ENCODE data around the gene TREML1. TPM values are rescaled to one million over a fixed set of nuclear protein-coding genes. Genes with fewer than 3 reads are reported as not detected.

Gene TREML1
- total and polyA plus RNA-seq, 2 of the 4 experiments (the other 2 are of a cell fraction) = not detected

DNA sequence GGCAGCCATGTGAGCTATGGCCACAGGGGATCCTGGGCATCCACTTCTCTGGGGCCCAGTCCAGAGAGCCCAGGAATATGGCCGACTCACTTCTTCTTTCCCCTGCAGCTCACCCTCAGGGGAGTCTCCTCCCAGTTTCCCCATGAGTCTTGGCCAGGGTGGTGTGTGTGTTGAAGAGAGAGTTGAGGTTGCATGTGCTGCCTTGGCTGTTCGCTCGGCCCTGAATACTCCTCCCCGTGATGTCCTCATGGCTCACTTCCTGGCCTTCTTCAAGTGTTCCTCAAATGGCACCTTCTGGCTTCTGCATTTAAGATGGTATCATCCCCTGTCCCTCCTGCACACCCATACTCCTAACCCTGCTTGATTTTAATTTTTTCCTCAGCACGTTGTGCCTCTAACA is 3.2 kb upstream of the TREML1 start:
- Histone ChIP-seq H3K27me3 (ENCODE audit: control insufficient read depth, insufficient read depth, low read length) (peaks cover 2% of the 10 kb centered on the region), H3K23ac (ENCODE audit: low read depth, low read length) (no peak overlapping the region), H3K4me3 (ENCODE audit: insufficient read depth, low read depth, low read length) (no peak overlapping the region), H3K56ac (ENCODE audit: extremely low read depth, insufficient read depth, low read length) (no peak overlapping the region), H2AK9ac (replicated peaks; ENCODE audit: low read depth, low read length, poor library complexity) (no peak overlapping the region), H3K27ac (ENCODE audit: insufficient read depth, low read length) (no peak overlapping the region), H3K4me2 (ENCODE audit: low read depth, low read length) (no peak overlapping the region), H3K9ac (ENCODE audit: low read depth, low read length) (no peak overlapping the region), H3K4me1 (ENCODE audit: control insufficient read depth, insufficient read depth, low read length) (peaks cover 6% of the 10 kb centered on the region; the same call in 1 of the 2 replicates), H4K5ac (ENCODE audit: low read depth, low read length) (no peak overlapping the region), H3K36me3 (ENCODE audit: control insufficient read depth, insufficient read depth, low read length) (no peaks in the 10 kb centered on the region), H3K9me3 (ENCODE audit: control insufficient read depth, insufficient read depth, low read length) (no peaks in the 10 kb centered on the region), H4K8ac (ENCODE audit: low read depth in 2 of 2, low read length in 2 of 2) (no peak overlapping the region), H3K4ac (ENCODE audit: low read depth, low read length) (no peak overlapping the region), H2BK15ac (ENCODE audit: low read depth, low read length) (no peak overlapping the region), H4K20me1 (ENCODE audit: insufficient read depth, low read length) (no peaks in the 10 kb centered on the region), H2AK5ac (ENCODE audit: low read depth, low read length) (no peak overlapping the region), H3K79me1 (ENCODE audit: low read depth in 1 of 2, low read length in 2 of 2) (no peaks in the 10 kb centered on the region), H3K18ac (ENCODE audit: low read depth, low read length) (no peak overlapping the region), H4K91ac (ENCODE audit: insufficient read depth, low read depth, low read length) (no peak overlapping the region), H2BK20ac (ENCODE audit: low read depth, low read length) (no peak overlapping the region), H3K9me1 (ENCODE audit: insufficient read depth, low read length) (no peaks in the 10 kb centered on the region), H2AFZ (replicated peaks; ENCODE audit: low read length, poor library complexity) (no peak overlapping the region), H2BK5ac (ENCODE audit: low read depth, low read length, poor library complexity, severe bottlenecking) (no peak overlapping the region), H3K14ac (replicated peaks; ENCODE audit: low read depth, low read length) (no peak overlapping the region), H2BK120ac (ENCODE audit: low read depth, low read length) (no peak overlapping the region)
- dilution Hi-C loops (cut with HindIII; ENCODE audit: low sequenced_read_pairs, unreplicated experiment) = no loop called here
- in situ Hi-C loops (cut with MboI; ENCODE audit: low sequenced_read_pairs) = no loop called here
- WGBS, 2 experiments (ENCODE audit: extremely low coverage in 2 of 2, insufficient read length in 1 of 2) = 69% methylated on average over 2 of the region's 5 CpGs; no CpG with 5 or more reads in 1 of the 2 experiments
- no peak for DNase-seq
- intact Hi-C loops (cut with micrococcal nuclease) = no loop called here
- ChIA-PET POLR2A (ENCODE audit: unreplicated experiment) (no interaction called here), CTCF (no interaction called here)
- no TSS peak for BruUV-seq (replicated peaks)
- TF ChIP-seq, protein P1, sequence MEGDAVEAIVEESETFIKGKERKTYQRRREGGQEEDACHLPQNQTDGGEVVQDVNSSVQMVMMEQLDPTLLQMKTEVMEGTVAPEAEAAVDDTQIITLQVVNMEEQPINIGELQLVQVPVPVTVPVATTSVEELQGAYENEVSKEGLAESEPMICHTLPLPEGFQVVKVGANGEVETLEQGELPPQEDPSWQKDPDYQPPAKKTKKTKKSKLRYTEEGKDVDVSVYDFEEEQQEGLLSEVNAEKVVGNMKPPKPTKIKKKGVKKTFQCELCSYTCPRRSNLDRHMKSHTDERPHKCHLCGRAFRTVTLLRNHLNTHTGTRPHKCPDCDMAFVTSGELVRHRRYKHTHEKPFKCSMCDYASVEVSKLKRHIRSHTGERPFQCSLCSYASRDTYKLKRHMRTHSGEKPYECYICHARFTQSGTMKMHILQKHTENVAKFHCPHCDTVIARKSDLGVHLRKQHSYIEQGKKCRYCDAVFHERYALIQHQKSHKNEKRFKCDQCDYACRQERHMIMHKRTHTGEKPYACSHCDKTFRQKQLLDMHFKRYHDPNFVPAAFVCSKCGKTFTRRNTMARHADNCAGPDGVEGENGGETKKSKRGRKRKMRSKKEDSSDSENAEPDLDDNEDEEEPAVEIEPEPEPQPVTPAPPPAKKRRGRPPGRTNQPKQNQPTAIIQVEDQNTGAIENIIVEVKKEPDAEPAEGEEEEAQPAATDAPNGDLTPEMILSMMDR (conservative IDR thresholded peaks at IDR 0.05; ENCODE audit: low read depth, low read length) = no peak
- TF ChIP-seq CEBPB (IDR thresholded peaks at IDR 0.05; ENCODE audit: low read depth, low read length) (no peak), RFX5 (IDR thresholded peaks at IDR 0.05; ENCODE audit: low read depth, low read length) (no peak), RAD21 (IDR thresholded peaks at IDR 0.05; ENCODE audit: low read length) (no peak), NFE2L2 (IDR thresholded peaks at IDR 0.05; ENCODE audit: low read depth, low read length) (no peak), MAFK (IDR thresholded peaks at IDR 0.05; ENCODE audit: low read depth, low read length) (no peak), CHD1 (IDR thresholded peaks at IDR 0.05; ENCODE audit: low read depth, low read length) (no peak), RCOR1 (IDR thresholded peaks at IDR 0.05; ENCODE audit: insufficient replicate concordance, low read length) (no peak), POLR2A (IDR thresholded peaks at IDR 0.05; ENCODE audit: low read depth, low read length) (no peak)
- TF ChIP-seq, protein P2, sequence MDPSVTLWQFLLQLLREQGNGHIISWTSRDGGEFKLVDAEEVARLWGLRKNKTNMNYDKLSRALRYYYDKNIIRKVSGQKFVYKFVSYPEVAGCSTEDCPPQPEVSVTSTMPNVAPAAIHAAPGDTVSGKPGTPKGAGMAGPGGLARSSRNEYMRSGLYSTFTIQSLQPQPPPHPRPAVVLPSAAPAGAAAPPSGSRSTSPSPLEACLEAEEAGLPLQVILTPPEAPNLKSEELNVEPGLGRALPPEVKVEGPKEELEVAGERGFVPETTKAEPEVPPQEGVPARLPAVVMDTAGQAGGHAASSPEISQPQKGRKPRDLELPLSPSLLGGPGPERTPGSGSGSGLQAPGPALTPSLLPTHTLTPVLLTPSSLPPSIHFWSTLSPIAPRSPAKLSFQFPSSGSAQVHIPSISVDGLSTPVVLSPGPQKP (IDR thresholded peaks at IDR 0.05; ENCODE audit: borderline replicate concordance, low read depth, low read length) = no peak
- TF ChIP-seq, protein P3, sequence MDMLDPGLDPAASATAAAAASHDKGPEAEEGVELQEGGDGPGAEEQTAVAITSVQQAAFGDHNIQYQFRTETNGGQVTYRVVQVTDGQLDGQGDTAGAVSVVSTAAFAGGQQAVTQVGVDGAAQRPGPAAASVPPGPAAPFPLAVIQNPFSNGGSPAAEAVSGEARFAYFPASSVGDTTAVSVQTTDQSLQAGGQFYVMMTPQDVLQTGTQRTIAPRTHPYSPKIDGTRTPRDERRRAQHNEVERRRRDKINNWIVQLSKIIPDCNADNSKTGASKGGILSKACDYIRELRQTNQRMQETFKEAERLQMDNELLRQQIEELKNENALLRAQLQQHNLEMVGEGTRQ (IDR thresholded peaks at IDR 0.05; ENCODE audit: low read depth, low read length) = no peak
- ATAC-seq (ENCODE audit: low read depth) = no peak

All from IMR-90 (cell line).